ENCODE data around the gene CCNG1.
"Not testable (repeated sequence)": the region's sequence is repeated elsewhere in the genome, so short reads cannot be mapped to it uniquely, and the experiment has no call there.

Gene CCNG1

GRCh38 chr5:163440954-163441353 is 3.6 kb downstream of the CCNG1 start:
- DNase-seq (ENCODE audit: low read depth in 2 of 3, low spot score in 1 of 3), result no peak

GRCh38 chr5:163444526-163444925 is 7.1 kb downstream of the CCNG1 start:
- no peak for DNase-seq (ENCODE audit: low read depth in 2 of 3, low spot score in 1 of 3)

- DNase-seq (ENCODE audit: low read depth in 2 of 3, low spot score in 1 of 3), result no peak
These were observed 8.0 kb downstream of the CCNG1 start for GRCh38 chr5:163445345-163445744.

GRCh38 chr5:163447191-163447590 is 9.8 kb downstream of the CCNG1 start:
- DNase-seq (ENCODE audit: low read depth in 2 of 3, low spot score in 1 of 3), result no peak

- no peak for DNase-seq (ENCODE audit: low read depth in 2 of 3, low spot score in 1 of 3)
These were observed 10.5 kb downstream of the CCNG1 start for GRCh38 chr5:163447875-163448274.

GRCh38 chr5:163448491-163448890 is 11.1 kb downstream of the CCNG1 start:
- DNase-seq (ENCODE audit: low read depth in 2 of 3, low spot score in 1 of 3), result no peak

- DNase-seq (ENCODE audit: low read depth in 2 of 3, low spot score in 1 of 3), result no peak
These were observed 14.1 kb downstream of the CCNG1 start for GRCh38 chr5:163451489-163451888.

GRCh38 chr5:163453705-163454104 is 16.3 kb downstream of the CCNG1 start:
- DNase-seq (ENCODE audit: low read depth in 2 of 3, low spot score in 1 of 3), result no peak

GRCh38 chr5:163455406-163455805 is 18.0 kb downstream of the CCNG1 start:
- not testable (repeated sequence) for DNase-seq (ENCODE audit: low read depth in 2 of 3, low spot score in 1 of 3)

- no peak for DNase-seq (ENCODE audit: low read depth in 2 of 3, low spot score in 1 of 3)
These were observed 18.7 kb downstream of the CCNG1 start for GRCh38 chr5:163456029-163456589.

GRCh38 chr5:163456840-163457239 is 19.4 kb downstream of the CCNG1 start:
- no peak for DNase-seq (ENCODE audit: low read depth in 2 of 3, low spot score in 1 of 3)

- DNase-seq (ENCODE audit: low read depth in 2 of 3, low spot score in 1 of 3), result no peak
These were observed 21.5 kb downstream of the CCNG1 start for GRCh38 chr5:163458778-163459385.

GRCh38 chr5:163459462-163459818 is 22.0 kb downstream of the CCNG1 start:
- no peak for DNase-seq (ENCODE audit: low read depth in 2 of 3, low spot score in 1 of 3)

- DNase-seq (ENCODE audit: low read depth in 2 of 3, low spot score in 1 of 3), result peak; percentile 89 to 91 (median 90)
These were observed 22.6 kb downstream of the CCNG1 start, which contains the start of gene NUDCD2 for GRCh38 chr5:163459819-163460561. Gene NUDCD2 (minus strand): TSS chr5:163460102. CDS start chr5:163460050, 52 bp downstream.

GRCh38 chr5:163460562-163461171 is 23.3 kb downstream of the CCNG1 start, which contains the start of gene HMMR:
Gene HMMR (plus strand): TSS chr5:163460632. CDS start chr5:163460693, 61 bp downstream.
- DNase-seq (ENCODE audit: low read depth in 2 of 3, low spot score in 1 of 3), result no peak

GRCh38 chr5:163463063-163463435 is 25.7 kb downstream of the CCNG1 start:
- no peak for DNase-seq (ENCODE audit: low read depth in 2 of 3, low spot score in 1 of 3)

GRCh38 chr5:163467682-163468081 is 30.3 kb downstream of the CCNG1 start:
- DNase-seq (ENCODE audit: low read depth in 2 of 3, low spot score in 1 of 3), result no peak

- no peak for DNase-seq (ENCODE audit: low read depth in 2 of 3, low spot score in 1 of 3)
These were observed 36.3 kb downstream of the CCNG1 start for GRCh38 chr5:163473635-163474243.

GRCh38 chr5:163475411-163475810 is 38.0 kb downstream of the CCNG1 start:
- DNase-seq (ENCODE audit: low read depth in 2 of 3, low spot score in 1 of 3), result no peak

GRCh38 chr5:163478126-163478981 is 41.0 kb downstream of the CCNG1 start:
- no peak for DNase-seq (ENCODE audit: low read depth in 2 of 3, low spot score in 1 of 3)

- DNase-seq (ENCODE audit: low read depth in 2 of 3, low spot score in 1 of 3), result no peak
These were observed 41.5 kb downstream of the CCNG1 start for GRCh38 chr5:163478982-163479271.
